HG03565 (cell line): Measurements from ENCODE around the gene FGD3.
"Not testable (repeated sequence)": the region's sequence is repeated elsewhere in the genome, so short reads cannot be mapped to it uniquely, and the experiment has no call there.

Source experiments
- ATAC-seq: cut with Tn5 transposase; IDR thresholded peaks from one replicate; pipeline ENCODE4 v1.9.1; 2021; ENCODE audit warnings: mild to moderate bottlenecking, moderate library complexity; ENCODE audit not compliant: unreplicated experiment

Gene FGD3

DNA sequence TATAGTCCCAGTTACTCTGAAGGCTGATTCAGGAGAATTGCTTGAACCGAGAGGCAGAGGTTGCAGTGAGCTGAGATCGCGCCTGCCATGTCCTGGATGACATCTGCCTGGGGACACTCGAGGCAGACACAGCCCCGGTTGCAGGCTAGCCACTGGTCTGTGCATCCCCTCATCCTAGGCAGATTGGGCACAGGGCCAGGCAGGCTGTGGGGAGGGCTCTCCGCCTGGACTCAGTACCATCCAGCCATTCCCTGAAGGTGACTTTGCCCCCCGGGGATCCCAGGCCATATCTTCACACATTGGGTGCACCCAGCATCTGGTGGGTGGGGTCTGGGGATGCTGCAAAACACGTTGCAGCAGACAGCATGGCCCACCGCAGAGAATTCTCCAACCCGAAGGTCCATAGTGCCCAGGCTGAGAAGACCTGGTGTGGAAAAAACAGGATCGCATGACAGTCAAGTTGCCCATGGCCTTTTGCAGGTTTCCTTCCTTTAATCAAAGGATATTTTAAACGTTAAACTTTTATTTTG, 60.3 kb downstream of the FGD3 start:
- no peak for ATAC-seq

DNA sequence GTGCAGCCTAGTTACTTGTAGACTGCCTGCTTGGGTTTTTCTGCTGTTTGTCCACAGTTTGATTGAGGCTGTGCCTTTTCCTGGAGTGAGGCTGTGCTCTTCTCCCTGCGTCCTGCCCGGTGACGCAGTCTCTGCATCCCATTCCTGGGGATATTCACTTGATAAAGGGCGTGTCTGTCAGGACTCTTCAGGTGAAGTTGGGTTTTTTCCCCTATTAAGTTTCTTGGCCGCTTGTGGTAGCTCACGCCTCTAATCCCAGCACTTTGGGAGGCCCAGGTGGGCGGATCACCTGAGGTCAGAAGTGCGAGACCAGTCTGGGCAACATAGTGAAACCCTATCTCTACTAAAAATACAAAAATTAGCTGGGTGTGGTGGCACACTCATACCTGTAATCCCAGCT, 61.1 kb downstream of the FGD3 start:
- ATAC-seq = no peak

DNA sequence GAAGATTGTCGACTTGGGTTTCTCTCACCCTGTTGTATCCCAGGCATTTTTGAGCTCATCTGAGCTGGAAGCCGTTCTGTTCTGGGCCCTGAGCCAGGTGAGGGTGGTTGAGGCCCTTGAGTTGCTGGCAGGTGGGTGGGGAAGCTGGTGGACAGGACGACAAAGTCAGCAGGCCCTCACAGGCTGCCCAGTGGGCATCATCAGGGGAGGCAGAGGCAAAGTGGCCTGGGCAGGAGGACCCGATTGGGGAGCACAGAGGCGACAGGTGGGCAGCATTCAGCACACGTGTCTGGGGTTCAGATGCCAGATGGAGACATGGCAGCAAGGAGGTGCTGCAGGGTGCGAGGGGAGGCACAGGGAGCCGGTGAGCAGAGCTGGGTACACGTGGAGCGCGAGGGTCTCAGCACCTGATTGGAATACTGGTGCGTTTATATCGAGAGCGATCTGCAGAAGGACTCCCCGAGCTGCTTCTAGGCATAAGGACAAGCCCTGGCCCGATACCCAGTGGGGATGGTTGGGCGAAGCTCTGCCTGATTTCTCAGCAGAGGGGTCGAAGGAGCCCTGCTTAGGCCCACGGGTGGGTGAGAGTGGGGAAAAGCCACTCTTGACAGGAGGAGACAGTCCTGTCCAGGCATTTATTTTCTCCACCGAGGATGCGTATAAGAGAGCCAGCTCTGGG, 62.2 kb downstream of the FGD3 start:
- ATAC-seq = no peak

DNA sequence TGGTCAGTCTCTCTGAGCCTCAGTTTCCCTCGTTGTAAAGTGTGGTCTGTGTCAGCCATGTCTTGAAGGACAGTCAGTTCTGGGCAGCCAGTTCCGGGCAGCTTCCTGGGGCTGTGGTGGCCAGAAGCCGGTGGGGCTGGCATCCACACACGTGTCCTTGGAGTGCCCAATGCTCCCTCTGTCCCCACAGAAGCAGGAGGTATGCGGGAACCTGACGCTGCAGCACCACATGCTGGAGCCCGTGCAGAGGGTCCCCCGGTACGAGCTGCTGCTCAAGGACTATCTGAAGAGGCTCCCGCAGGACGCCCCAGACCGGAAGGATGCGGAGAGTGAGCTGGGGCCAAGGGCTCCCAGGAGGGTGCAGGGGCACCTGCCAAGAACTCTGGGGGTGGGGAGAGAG, 62.7 kb downstream of the FGD3 start:
- no peak for ATAC-seq

DNA sequence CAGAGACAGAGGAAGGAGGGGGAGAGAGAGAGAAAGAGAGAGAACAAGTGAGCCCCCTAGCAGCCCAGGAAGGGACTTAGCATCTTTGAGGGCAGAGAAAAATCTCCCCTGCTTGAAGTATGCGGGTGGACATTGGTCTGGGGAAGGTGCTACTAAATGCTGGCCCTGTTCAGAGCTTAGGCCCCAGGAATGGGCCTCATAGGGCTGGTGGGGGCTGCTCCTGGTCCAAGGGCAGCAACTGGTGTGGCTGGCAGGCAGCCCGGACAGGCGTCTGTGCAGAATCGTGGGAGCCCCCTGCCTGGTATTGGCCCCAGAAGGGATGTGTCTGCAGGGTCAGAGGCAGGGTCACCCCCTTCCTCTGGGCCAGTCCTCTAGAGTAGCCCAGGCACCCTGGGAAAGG, 63.4 kb downstream of the FGD3 start:
- no peak for ATAC-seq

DNA sequence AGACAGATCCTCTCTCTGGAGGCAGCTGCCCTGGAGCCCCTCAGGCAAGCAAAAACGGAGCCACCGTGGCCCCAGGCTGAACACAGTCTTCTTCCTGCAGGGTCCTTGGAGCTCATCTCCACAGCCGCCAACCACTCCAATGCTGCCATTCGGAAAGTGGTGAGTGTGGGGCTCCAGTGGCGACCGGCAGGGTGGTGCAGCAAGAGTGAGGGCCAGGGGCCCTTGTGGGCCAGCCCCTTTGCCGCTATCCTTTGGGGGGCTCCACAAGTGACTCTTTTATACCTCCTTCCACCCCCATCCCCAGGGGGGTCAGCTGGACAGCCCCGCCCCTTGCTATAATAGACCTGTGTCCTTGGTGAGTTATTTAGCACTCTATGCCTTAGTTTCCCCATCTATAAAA, 63.8 kb downstream of the FGD3 start:
- ATAC-seq = no peak

DNA sequence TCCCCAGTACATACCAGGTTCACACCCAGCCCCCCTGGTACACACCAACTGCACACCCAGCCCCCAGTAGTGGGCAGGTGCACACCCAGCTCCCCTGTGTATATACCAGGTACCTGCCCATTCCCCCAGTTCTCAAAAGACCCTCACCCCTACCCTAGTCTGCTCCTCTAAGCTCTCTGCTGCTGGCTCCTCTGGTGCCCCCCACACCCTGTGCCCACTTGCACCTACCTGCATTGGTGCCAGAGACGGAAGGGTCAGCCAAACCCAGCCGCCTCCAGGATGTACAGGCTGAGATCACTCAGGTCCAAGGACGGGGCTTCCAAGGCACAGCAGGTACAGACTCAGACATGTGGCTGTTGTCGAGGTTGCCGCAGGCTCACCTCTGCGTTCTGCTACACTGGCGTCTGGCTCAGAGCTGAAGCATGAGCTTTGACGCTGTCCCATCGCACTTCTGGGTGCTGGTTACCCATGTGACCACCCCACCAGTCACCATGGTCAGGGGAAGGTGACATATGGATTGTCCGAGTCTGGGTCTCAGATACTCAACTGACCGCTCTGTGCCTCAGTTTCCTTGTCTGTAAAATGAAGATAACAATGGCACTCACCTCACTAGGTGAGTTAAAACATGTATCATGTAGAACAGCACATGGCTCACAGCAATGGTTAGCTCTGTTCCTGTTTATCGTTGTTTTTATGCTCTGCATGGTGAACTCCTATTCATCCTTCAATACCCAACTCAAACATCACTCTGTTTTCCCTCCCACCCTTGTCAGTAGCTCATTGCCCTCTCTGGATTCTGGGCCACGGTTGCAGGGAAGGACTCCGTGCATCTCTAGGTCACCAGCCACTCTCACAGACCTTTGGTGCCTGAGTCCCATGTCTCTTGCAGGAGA, 65.9 kb downstream of the FGD3 start:
- no peak for ATAC-seq

DNA sequence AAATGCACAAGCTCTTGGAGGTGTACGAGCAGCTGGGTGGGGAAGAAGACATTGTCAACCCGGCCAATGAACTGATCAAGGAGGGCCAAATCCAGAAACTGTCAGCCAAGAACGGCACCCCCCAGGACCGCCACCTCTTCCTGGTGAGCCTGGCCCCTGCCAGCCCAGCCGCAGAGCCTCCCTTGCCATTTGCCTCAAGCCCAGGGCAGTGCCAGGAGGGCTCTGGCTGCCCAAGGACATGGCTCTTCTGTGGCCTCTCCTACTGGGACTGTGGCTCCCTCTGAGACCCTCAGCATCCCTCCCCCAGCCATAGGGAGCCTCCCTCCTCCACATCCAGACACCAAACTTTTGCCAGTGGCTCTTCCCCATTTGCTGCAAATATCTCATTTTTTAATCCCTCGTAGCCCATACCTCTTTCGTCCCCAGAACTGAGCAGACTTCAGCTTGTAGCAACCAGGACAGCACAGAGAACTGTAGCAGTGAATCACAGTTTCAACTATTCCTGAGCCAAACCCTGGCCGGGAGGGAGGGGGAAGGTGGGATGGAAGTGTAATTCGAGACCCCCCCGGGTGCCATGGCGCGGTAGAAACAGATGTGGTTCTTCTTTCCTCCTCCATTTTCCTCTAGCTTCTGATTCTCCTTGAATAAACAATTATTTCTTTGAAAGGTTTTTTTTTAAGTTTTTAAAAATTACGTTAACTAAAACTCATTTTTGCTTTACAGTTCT, 66.7 kb downstream of the FGD3 start:
- ATAC-seq = no peak

DNA sequence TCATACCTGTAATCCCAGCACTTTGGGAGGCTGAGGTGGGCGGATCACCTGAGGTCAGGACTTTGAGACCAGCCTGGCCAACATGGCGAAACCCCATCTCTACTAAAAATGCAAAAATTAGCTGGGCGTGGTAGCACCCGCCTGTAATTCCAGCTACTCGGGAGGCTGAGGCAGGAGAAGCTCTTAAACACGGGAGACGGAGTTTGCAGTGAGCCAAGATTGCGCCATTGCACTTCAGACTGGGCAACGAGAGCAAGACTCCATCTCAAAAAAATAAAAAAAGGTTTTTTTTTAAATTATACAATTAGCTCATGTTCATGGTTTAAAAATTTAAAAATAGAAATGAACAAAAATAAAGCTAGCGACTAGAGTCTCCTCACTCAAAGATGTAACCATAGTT, 67.9 kb downstream of the FGD3 start:
- ATAC-seq = not testable (repeated sequence)

DNA sequence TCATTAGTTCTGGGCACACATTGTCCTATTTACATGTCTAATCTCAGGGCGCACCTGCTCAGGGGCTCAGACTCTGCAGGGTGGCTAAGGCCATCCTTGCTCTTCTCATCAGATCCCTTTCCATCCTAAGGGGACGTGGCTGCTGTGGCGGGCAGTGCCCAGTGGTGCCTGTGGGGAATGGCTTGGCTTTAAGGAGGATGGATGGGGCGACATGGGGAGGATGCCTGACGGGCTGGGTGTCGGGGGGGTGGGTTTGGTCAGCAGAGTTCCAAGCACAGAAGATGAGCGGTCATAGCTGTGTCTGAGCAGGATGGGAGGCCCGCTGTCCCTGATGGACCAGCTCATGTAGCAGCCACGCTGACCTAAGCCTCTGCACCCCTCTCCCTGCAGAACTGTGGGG, 70.3 kb downstream of the FGD3 start:
- ATAC-seq = no peak

DNA sequence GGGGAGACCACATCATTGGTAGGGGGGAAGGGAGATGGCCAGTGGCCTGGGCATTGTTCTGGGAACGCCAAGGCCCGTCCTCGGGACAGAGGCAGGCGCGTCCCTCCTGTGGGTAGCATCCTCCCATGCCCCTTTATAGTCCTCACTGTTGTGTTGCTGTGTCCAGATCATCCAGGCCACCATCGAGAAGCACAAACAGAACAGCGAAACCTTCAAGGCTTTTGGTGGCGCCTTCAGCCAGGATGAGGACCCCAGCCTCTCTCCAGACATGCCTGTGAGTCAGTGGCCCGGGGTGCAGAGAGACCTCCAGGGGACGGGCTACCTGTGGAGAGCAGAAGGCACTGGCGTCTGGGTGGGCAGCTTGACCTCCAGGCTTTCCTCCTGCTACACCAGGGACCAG, 72.8 kb downstream of the FGD3 start:
- ATAC-seq = no peak

DNA sequence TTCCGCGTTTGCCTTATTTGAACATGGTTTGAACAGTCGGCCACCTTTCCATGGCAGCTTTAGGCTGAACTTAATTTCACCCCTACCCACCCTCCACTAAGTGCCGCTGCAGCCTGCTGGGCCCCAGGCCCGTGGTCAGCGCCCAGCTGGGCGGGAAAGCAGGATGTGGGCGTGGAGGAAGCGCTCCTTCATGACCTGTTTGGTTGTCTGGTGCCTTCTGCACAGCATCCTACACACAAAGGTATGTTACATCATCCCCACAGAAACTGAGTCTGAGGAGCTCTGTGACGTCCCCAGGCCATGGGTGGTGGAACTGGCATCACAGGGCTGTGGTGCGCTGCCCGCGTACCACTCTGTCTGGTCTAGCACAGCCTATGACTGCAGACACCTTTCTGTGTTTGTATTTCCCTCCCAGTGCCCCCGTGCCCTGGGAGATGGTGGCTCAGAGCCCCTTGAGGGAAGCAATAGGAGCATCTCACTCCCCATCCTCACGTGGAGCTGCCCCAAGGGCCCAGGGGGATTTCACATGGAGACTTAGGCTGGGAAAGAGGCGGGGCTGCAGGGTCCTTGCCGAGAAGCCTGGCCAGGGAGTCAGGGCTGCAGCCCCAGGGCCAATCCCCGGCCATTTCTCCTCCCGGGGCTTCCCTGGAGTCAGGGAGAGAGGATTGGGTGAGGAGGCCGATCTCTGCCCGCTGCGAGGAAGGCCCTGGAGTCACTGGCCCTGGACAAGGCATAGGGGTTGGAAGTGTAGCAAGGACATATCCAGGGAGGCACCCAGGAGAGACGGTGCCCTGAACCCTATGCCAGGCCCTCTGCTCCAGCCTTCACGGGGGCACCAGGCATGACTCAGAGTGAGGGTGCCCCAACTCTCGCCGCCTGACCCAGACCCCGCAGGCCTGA, 73.7 kb downstream of the FGD3 start:
- ATAC-seq = no peak

DNA sequence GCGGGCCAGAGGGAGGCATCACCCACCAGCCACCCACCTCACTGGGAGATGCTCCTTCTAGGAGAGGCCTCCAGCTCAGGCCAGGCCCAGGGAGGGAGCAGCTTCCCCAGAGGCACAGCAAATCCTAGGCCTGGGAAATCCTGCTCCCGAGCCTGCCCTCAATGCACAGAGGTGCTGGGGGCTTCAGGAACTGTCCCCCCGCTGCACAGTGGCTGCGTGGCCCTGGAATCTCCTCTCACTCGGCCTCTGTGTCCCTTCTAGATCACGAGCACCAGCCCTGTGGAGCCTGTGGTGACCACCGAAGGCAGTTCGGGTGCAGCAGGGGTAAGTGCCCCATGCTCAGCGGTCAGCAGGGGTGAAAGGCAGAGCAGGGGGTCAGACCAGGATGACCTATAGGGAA, 74.7 kb downstream of the FGD3 start:
- ATAC-seq = no peak

DNA sequence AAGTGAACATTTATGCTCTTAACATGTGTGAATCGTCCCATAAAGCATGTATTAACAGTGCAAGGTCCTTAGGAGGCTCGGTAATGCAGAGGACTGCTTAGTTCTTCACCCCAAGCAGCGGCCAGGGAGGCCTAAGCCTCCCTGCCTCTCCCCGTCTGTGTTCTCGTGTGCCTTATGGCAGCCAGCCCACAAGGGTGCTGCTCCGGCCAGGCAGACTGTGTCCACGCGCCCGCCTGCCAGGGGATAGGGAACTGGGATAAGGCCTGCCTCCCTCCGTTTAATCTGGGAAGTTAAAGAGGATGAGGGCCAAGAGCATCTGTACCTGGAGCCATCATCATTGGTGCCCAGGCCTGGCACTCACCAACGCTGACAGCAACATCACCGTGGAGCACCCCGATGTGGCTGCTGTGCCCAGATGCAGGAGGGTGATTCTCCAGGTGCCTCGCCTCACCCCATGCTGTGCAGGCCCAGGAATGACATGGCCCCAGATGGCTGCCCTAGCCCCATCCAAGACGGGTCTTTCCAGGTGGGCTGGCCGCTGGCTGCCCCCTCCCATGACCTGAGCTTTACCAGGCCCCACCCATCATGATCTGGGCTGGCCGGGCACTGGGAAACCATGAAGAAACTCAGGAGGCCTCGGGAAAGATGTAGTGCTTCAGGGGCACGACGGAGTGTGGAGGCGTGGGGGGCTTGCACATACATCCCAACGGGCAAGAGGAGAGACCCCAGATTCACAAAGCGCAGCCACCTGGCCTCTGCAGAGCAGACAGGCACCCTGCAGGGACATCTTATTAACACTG, 75.6 kb downstream of the FGD3 start:
- no peak for ATAC-seq

DNA sequence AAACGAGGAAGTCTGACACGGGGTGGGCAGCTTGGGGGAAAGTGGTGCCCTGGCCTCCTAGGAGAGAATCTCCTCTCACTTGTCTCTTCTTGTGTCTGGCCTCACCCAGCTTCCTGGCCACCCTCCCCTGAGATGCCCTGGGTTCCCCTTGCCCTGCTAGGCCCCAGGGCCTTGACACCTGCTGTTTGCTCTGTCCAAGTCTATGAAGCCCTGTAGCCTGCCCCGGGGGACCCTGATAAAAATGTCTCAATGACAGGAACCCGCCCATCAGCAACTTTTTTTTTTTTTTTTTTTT, 76.1 kb downstream of the FGD3 start:
- no peak for ATAC-seq

DNA sequence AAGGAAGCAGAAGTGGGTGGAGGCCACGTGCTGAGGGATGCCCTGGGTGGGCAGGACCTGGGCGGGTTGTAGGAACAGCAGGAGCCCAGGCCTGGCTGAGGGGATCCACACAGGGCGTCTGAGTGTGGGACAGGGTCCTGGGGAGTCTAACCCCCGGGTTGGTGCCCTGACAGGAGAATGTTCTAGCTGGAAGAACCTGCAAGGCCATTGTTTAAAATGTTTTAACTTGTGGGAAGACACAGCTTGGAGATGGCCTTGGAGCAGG, 77.3 kb downstream of the FGD3 start:
- no peak for ATAC-seq

DNA sequence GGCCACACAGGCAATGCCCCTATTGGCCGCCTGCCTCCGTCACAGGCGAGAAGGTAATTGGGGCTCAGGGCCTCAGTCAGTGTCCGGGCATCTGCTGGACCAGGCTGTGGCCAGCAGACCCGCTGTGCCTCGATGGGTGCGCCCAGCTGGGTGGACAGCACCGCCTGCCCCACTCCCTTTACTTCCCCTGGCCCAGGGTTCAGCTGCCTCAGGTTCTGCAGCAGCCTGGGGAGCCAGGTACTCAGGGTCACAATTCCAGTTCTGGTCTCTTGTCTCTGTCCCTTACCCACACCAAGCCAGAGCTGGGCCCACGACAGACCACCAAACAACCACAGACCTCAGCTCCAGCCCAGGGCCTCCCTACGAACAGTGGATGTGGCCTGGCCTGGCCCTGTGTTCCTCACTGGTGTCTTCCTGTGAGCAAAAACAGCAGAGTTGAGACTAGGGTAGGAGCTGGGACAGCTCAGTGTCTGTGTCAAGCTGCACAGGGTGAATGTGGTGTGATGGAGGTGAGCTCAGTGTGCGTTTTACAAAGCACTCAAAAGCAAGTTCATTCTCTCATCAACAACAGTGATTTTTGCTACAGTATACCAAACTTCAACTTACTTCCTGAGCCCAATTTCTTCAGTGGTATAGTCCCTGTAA, 77.8 kb downstream of the FGD3 start:
- ATAC-seq = no peak

DNA sequence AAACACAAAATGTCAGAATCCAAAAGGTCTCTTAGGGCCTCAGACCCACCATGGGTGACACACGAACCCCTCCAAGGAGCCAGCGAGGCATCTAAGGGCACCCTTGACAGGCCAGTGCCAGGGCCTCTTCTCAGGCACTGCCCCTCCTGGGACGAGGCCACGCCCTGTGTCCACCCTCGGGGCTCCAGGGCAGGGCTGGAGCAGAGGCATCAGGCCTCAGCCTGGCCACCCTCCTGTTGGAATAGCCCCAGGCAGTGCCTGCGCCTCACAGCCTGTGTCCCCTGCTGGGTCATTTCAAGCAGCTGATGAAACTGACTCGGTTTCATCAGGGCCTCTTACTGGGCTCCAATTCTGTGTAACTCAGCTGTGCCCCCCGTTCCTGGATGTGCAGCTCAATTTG, 78.4 kb downstream of the FGD3 start:
- ATAC-seq = no peak

DNA sequence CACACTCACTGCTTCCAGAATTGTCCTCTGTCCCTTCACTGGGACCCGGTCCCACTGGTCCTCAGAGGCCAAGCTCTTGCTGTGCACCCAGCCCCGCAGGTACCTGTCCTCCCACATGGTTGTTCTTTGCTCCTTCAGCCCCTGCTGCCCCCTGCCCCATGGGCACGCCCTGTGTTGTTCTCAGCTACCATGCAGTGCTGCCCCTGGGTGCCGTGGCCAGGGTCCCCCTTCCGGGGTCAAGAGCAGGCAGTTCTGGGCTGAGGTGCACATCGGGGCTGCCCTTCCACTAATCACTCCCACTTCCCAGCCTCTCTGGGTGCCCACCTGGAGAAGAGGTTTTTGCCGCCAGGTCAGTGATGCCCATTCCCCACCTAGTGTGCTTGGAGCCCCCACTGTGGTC, 79.3 kb downstream of the FGD3 start:
- ATAC-seq = no peak

DNA sequence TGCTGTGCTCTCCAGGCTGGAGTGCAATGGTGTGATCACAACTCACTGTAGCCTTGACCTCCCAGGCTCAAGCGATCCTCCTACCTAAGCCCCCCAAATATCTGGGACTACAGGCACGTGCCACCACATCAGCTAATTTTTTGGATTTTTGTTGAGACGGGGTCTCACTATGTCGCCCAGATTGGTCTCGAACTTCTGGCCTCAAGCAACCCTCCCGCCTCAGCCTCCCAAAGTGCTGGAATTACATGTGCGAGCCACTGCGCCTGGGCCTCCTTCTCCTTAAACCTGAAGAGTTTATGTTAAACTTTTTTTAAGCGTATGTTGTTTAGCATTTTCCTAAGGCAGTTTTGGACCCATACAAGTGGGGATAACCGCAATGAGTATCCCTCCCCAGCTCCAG, 80.4 kb downstream of the FGD3 start:
- no peak for ATAC-seq
